BLaER1 (cell line): ENCODE results near the gene SLC7A6OS.
A peak's percentile ranks its signal among the peaks of the same experiment; 100 is the strongest.

ENCODE experiments used
- H3K27ac ChIP-seq: shearing (Covaris generic); formaldehyde crosslinking; 2 replicates; pipeline ENCODE4 v1.8.1; 2022
- H3K27me3 ChIP-seq: shearing (Covaris generic); formaldehyde crosslinking; 2 replicates; pipeline ENCODE4 v1.8.1; 2022
- H3K36me3 ChIP-seq: shearing (Covaris generic); formaldehyde crosslinking; 2 replicates; pipeline ENCODE4 v1.8.1; 2022
- H3K4me1 ChIP-seq: shearing (Covaris generic); formaldehyde crosslinking; 2 replicates; pipeline ENCODE4 v1.8.1; 2022
- H3K4me2 ChIP-seq: shearing (Covaris generic); formaldehyde crosslinking; 2 replicates; pipeline ENCODE4 v1.8.1; 2022
- H3K4me3 ChIP-seq: shearing (Covaris generic); formaldehyde crosslinking; 2 replicates; pipeline ENCODE4 v1.8.1; 2022
- H3K9ac ChIP-seq: shearing (Covaris generic); formaldehyde crosslinking; 2 replicates; pipeline ENCODE4 v1.8.1; 2022
- H3K9me3 ChIP-seq: shearing (Covaris generic); formaldehyde crosslinking; 2 replicates; pipeline ENCODE4 v1.8.1; 2022
- H4K20me1 ChIP-seq: shearing (Covaris generic); formaldehyde crosslinking; 2 replicates; pipeline ENCODE4 v1.8.1; 2022
- Cebpa-rat ChIP-seq: shearing (Covaris generic); IDR thresholded peaks from 2 replicates; pipeline ENCODE4 v1.8.1; 2022

SLC7A6OS gene

GRCh38 chr16:68345958-68346635 lies 35.4 kb upstream of the SLC7A6OS start:
- no peak overlapping the region for H3K4me3 ChIP-seq
- no peak for TF ChIP-seq Cebpa-rat
- no peak overlapping the region for H3K27ac ChIP-seq
- no peaks in the 10 kb centered on the region for H3K27me3 ChIP-seq
- H4K20me1 ChIP-seq: peaks cover 59% of the 10 kb centered on the region
- H3K4me1 ChIP-seq: peaks cover 61% of the 10 kb centered on the region
- no peaks in the 10 kb centered on the region for H3K9me3 ChIP-seq
- H3K36me3 ChIP-seq: peaks cover 89% of the 10 kb centered on the region
- no peak overlapping the region for H3K9ac ChIP-seq
- H3K4me2 ChIP-seq: peak overlapping the region; percentile 69

GRCh38 chr16:68345351-68345810 lies 34.6 kb upstream of the SLC7A6OS start:
- Histone ChIP-seq H3K27me3 (no peaks in the 10 kb centered on the region), H3K4me3 (no peak overlapping the region), H3K9ac (no peak overlapping the region), H4K20me1 (peaks cover 52% of the 10 kb centered on the region), H3K9me3 (no peaks in the 10 kb centered on the region), H3K4me2 (peak overlapping the region; percentile 18), H3K27ac (no peak overlapping the region), H3K36me3 (peaks cover 89% of the 10 kb centered on the region), H3K4me1 (peaks cover 54% of the 10 kb centered on the region)
- no peak for TF ChIP-seq Cebpa-rat

DNA sequence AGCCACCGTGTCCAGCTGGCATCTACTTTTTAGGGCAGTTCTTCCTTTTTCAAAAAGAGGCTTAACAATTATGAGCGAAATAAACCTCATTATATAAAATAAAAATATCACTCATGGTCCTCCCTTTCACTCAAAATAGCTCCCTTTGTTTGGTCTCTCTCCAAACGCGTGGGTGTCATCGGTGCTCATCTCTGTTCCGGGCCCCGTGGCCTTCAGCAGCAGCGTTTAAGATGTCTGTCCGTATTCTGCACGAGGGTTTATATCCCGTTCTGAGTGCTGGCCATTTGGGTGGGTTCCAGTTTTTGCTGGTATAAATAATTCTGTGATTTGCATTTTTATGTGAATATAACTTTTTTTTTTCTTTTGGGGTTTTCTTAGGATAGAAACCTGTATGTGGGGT lies 33.5 kb upstream of the SLC7A6OS start:
- Histone ChIP-seq H3K4me3 (no peak overlapping the region), H3K9ac (no peak overlapping the region), H3K27me3 (no peaks in the 10 kb centered on the region), H3K4me2 (no peak overlapping the region), H3K9me3 (no peaks in the 10 kb centered on the region), H4K20me1 (peaks cover 44% of the 10 kb centered on the region), H3K36me3 (peaks cover 89% of the 10 kb centered on the region), H3K4me1 (peaks cover 54% of the 10 kb centered on the region), H3K27ac (no peak overlapping the region)
- TF ChIP-seq Cebpa-rat: no peak

- H3K27me3 ChIP-seq: no peaks in the 10 kb centered on the region
- H3K9me3 ChIP-seq: no peaks in the 10 kb centered on the region
- peaks cover 34% of the 10 kb centered on the region for H4K20me1 ChIP-seq
- peaks cover 52% of the 10 kb centered on the region for H3K4me1 ChIP-seq
- no peak overlapping the region for H3K27ac ChIP-seq
- H3K4me2 ChIP-seq: no peak overlapping the region
- peaks cover 89% of the 10 kb centered on the region for H3K36me3 ChIP-seq
- no peak overlapping the region for H3K4me3 ChIP-seq
- H3K9ac ChIP-seq: no peak overlapping the region
- TF ChIP-seq Cebpa-rat: no peak
Measured at GRCh38 chr16:68343137-68343536, 32.4 kb upstream of the SLC7A6OS start.

- no peak overlapping the region for H3K27ac ChIP-seq
- H3K4me2 ChIP-seq: no peak overlapping the region
- H3K9ac ChIP-seq: no peak overlapping the region
- no peak overlapping the region for H3K4me3 ChIP-seq
- no peaks in the 10 kb centered on the region for H3K9me3 ChIP-seq
- peaks cover 46% of the 10 kb centered on the region for H3K4me1 ChIP-seq
- H4K20me1 ChIP-seq: peaks cover 29% of the 10 kb centered on the region
- no peak for TF ChIP-seq Cebpa-rat
- peaks cover 91% of the 10 kb centered on the region for H3K36me3 ChIP-seq
- no peaks in the 10 kb centered on the region for H3K27me3 ChIP-seq
Measured at GRCh38 chr16:68342620-68343019, 31.9 kb upstream of the SLC7A6OS start.

DNA sequence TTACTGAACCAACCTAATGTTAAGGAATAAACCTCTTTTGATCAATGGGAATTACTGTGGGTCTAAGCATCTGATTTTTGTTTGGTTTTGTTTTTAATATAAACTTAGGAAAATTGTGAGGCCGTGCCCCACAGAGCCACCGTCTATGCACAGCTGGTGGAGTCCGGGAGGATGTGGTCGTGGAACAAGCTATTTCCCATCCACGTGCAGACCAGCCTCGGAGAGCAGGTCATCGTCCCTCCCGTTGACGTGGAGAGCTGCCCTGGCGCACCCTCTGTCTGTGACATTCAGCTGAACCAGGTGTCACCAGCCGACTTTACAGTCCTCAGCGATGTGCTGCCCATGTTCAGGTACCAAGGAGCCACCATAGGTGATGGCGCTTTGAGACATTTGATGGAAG lies 28.5 kb upstream of the SLC7A6OS start:
- Histone ChIP-seq H3K4me3 (no peak overlapping the region), H3K27me3 (no peaks in the 10 kb centered on the region), H3K9ac (no peak overlapping the region), H3K4me1 (peaks cover 24% of the 10 kb centered on the region), H3K4me2 (peak overlapping the region; percentile 30; the same call in 1 of the 2 replicates), H3K36me3 (peaks cover 98% of the 10 kb centered on the region), H3K27ac (peak overlapping the region; percentile 51), H3K9me3 (no peaks in the 10 kb centered on the region), H4K20me1 (0 out of 2 replicates have a peak, but pooled peaks cover 4% of the 10 kb centered on the region)
- TF ChIP-seq Cebpa-rat: no peak

GRCh38 chr16:68338326-68339119 lies 27.8 kb upstream of the SLC7A6OS start:
- Histone ChIP-seq H4K20me1 (0 out of 2 replicates have a peak, but pooled peaks cover 4% of the 10 kb centered on the region), H3K9me3 (no peaks in the 10 kb centered on the region), H3K27me3 (no peaks in the 10 kb centered on the region), H3K9ac (no peak overlapping the region), H3K27ac (peak overlapping the region; percentile 51), H3K4me2 (peak overlapping the region; percentile 30; the same call in 1 of the 2 replicates), H3K4me3 (no peak overlapping the region), H3K4me1 (peaks cover 31% of the 10 kb centered on the region), H3K36me3 (peaks cover 98% of the 10 kb centered on the region)
- no peak for TF ChIP-seq Cebpa-rat

GRCh38 chr16:68335175-68335574 lies 24.4 kb upstream of the SLC7A6OS start:
- H3K27ac ChIP-seq: 0 out of 2 replicates have a peak overlapping the region, but pooled peaks have one; percentile 61
- no peak overlapping the region for H3K9ac ChIP-seq
- peaks cover 72% of the 10 kb centered on the region for H3K36me3 ChIP-seq
- H3K4me1 ChIP-seq: peaks cover 58% of the 10 kb centered on the region
- no peak overlapping the region for H3K4me3 ChIP-seq
- no peak overlapping the region for H3K4me2 ChIP-seq
- no peaks in the 10 kb centered on the region for H3K27me3 ChIP-seq
- no peak for TF ChIP-seq Cebpa-rat
- 0 out of 2 replicates have a peak, but pooled peaks cover 4% of the 10 kb centered on the region for H4K20me1 ChIP-seq
- no peaks in the 10 kb centered on the region for H3K9me3 ChIP-seq

- Histone ChIP-seq H3K4me2 (peak overlapping the region; percentile 83), H3K27me3 (no peaks in the 10 kb centered on the region), H3K9me3 (no peaks in the 10 kb centered on the region), H3K27ac (peak overlapping the region; percentile 89), H3K9ac (peak overlapping the region; percentile 59), H3K36me3 (peaks cover 60% of the 10 kb centered on the region), H4K20me1 (no peaks in the 10 kb centered on the region), H3K4me3 (no peak overlapping the region; the same call in 1 of the 2 replicates), H3K4me1 (peaks cover 50% of the 10 kb centered on the region)
- peak; percentile 79 for TF ChIP-seq Cebpa-rat
Measured at GRCh38 chr16:68332411-68333121, 21.8 kb upstream of the SLC7A6OS start.
